Measurements from ENCODE around the gene CEP295NL.
"Not testable (repeated sequence)": the region's sequence is repeated elsewhere in the genome, so short reads cannot be mapped to it uniquely, and the experiment has no call there.

Gene CEP295NL

DNA sequence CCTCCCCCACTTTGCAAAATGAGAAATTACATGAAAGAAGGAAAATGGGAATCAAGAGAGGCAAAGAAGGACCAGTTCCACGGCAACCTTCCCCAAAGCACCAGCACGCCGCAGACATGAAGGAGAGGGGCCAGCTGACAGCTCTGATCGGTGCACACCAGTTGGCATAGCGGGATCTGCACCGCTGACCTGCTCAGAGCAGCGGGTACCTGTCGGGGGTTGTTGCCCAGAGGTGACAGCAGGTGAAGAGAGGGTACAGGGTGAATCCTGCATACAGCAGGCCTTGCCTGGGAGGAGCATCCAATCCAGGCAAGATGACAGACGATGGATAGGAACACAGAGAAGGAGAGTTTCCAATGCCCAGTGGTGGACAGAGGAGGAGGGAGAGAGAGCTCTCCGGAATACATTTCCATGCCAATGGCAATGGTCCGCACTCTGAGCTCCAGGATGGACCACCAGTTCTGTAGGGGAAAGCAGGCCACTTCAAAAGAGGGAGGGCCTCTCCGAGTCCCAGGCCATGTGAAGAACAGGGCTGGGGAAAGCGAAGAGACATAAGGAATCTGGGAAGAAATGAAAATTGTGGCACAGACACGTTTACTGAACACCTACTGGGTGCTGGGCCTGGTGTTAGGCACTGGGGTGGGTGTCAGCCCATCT is 24.0 kb downstream of the CEP295NL start:
- Histone ChIP-seq H3K36me3 (ENCODE audit: control insufficient read depth, insufficient read depth, low read length) (no peaks in the 10 kb centered on the region), H3K4me3 (replicated peaks; ENCODE audit: low read depth, low read length) (no peak overlapping the region), H3K27me3 (replicated peaks; ENCODE audit: control insufficient read depth, insufficient read depth, low read length) (peaks cover 3% of the 10 kb centered on the region)
- TF ChIP-seq, protein P1, sequence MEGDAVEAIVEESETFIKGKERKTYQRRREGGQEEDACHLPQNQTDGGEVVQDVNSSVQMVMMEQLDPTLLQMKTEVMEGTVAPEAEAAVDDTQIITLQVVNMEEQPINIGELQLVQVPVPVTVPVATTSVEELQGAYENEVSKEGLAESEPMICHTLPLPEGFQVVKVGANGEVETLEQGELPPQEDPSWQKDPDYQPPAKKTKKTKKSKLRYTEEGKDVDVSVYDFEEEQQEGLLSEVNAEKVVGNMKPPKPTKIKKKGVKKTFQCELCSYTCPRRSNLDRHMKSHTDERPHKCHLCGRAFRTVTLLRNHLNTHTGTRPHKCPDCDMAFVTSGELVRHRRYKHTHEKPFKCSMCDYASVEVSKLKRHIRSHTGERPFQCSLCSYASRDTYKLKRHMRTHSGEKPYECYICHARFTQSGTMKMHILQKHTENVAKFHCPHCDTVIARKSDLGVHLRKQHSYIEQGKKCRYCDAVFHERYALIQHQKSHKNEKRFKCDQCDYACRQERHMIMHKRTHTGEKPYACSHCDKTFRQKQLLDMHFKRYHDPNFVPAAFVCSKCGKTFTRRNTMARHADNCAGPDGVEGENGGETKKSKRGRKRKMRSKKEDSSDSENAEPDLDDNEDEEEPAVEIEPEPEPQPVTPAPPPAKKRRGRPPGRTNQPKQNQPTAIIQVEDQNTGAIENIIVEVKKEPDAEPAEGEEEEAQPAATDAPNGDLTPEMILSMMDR (IDR thresholded peaks at IDR 0.05; ENCODE audit: insufficient read depth, low read length, poor library complexity, severe bottlenecking) = no peak
- no peak for DNase-seq (ENCODE audit: extremely low read depth, insufficient read length)

DNA sequence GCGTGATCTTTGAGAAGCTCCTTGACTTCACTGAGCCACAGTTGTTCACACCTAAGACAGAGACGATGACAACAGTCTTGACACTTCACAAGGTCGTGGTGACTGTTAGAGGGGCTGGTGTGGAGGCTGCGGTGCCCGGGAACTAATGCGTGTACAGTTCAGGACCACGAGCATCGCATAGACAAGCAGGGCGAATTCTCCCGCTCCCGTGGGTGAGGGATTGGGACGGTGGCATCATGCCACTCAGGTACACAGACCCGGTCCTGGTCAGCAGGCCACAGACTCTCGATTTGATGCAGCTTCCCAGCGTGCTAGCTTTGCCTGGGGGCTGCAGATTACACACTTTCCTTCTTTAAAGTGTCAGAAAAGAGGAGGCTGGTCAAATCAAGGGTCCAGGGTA is 24.7 kb downstream of the CEP295NL start:
- TF ChIP-seq, protein P1 (IDR thresholded peaks at IDR 0.05; ENCODE audit: insufficient read depth, low read length, poor library complexity, severe bottlenecking) = no peak
- DNase-seq (ENCODE audit: extremely low read depth, insufficient read length) = no peak
- Histone ChIP-seq H3K27me3 (replicated peaks; ENCODE audit: control insufficient read depth, insufficient read depth, low read length) (peaks cover 3% of the 10 kb centered on the region), H3K4me3 (replicated peaks; ENCODE audit: low read depth, low read length) (no peak overlapping the region), H3K36me3 (ENCODE audit: control insufficient read depth, insufficient read depth, low read length) (no peaks in the 10 kb centered on the region)

DNA sequence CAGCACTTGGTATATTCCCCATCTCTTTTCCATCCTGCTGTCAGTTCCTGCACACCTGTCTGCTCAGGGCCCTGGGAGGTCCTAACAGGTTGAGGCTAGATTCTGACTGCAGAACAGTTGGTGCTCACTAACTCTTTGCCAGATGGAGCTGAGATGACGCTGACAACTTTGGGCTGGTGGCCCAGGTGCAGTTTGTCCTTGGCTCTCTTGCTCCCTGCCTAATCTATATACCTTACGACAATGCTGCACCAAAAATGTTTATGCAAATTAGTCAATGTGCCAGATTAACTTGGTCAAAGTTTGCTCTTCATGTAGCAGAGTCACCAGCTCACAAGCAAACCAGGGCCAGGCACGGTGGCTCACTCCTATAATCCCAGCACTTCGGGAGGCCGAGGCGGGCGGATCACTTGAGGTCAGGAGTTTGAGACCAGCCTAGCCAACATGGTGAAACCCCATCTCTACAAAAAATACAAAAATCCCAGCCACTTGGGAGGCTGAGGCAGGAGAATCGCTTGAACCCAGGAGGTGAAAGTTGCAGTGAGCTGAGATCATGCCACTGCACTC is 26.0 kb downstream of the CEP295NL start:
- not testable (repeated sequence) for H3K4me3 ChIP-seq (replicated peaks; ENCODE audit: low read depth, low read length); H3K36me3 ChIP-seq (ENCODE audit: control insufficient read depth, insufficient read depth, low read length); DNase-seq (ENCODE audit: extremely low read depth, insufficient read length); H3K27me3 ChIP-seq (replicated peaks; ENCODE audit: control insufficient read depth, insufficient read depth, low read length)

DNA sequence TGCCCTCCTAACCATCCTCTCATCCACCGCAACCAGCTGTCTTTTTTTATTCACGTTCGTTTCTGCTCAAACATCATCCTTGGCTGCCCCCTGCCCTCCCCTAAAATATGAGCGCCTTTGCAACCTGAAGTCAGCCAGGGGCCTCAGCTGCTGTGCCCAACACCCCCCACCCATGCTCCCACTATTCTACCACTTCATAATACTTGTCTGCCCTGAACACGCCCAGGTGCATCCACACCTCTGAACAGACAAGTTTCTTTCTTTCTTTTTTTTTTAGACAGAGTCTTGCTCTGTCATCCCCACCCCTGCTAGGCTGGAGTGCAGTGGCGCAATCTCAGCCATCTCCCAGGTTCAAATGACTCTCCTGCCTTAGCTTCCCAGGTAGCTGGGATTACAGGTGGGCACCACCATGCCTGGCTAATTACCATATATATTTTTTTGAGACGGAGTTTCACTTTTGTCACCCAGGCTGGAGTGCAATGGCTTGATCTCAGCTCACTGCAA is 26.9 kb downstream of the CEP295NL start:
- H3K36me3 ChIP-seq (ENCODE audit: control insufficient read depth, insufficient read depth, low read length) = no peaks in the 10 kb centered on the region
- H3K4me3 ChIP-seq (replicated peaks; ENCODE audit: low read depth, low read length) = no peak overlapping the region
- peaks cover 3% of the 10 kb centered on the region for H3K27me3 ChIP-seq (replicated peaks; ENCODE audit: control insufficient read depth, insufficient read depth, low read length)
- TF ChIP-seq, protein P1 (IDR thresholded peaks at IDR 0.05; ENCODE audit: insufficient read depth, low read length, poor library complexity, severe bottlenecking) = no peak
- no peak for DNase-seq (ENCODE audit: extremely low read depth, insufficient read length)

DNA sequence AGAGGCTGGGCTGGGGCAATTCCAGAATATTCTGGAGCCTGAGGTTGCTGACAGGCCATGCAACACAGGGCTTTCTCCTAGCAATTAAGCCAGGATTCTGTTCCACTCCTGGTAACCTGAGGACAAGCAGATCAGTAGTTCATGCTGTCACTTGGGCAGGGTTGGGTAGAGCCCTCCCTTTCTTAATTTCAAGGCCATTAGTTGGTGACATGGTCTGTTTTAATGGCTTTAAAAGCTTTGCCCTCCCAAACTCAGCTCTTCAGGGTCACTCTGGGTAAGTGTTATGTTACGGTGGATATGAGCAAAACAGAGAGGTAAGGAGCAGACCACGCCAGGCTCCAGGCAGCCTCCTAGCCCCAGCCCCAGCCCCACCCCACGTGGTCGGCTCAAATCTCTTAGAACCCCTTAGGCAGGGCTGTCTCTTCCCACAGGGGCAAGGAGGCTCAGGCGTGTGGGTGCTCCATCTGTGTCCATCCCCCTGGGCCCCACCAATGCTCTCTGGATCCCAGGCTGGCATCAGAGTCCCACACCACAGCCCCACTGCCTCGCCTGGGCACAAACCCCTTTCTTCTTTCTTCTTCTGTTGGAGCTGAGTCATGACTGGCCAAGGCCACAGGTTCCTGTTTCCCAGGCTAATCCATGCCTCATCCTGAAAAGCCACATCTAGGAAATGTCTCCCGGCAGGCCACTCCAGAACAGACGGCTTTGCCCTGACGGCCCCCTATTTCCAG is 27.5 kb downstream of the CEP295NL start:
- DNase-seq (ENCODE audit: extremely low read depth, insufficient read length) = no peak
- TF ChIP-seq, protein P1 (IDR thresholded peaks at IDR 0.05; ENCODE audit: insufficient read depth, low read length, poor library complexity, severe bottlenecking) = no peak
- peaks cover 3% of the 10 kb centered on the region for H3K27me3 ChIP-seq (replicated peaks; ENCODE audit: control insufficient read depth, insufficient read depth, low read length)
- no peaks in the 10 kb centered on the region for H3K36me3 ChIP-seq (ENCODE audit: control insufficient read depth, insufficient read depth, low read length)
- no peak overlapping the region for H3K4me3 ChIP-seq (replicated peaks; ENCODE audit: low read depth, low read length)

Data from GM06990 (cell line).